GM21447 (cell line): ENCODE data around the gene ARID1A.

Source experiments
- ATAC-seq: cut with Tn5 transposase; IDR thresholded peaks from one replicate; pipeline ENCODE4 v1.9.1; 2021; ENCODE audit not compliant: unreplicated experiment

Gene ARID1A

GRCh38 chr1:26758358-26758757 lies 62.5 kb downstream of the ARID1A start:
- no peak for ATAC-seq

GRCh38 chr1:26759531-26759930 lies 63.7 kb downstream of the ARID1A start:
- no peak for ATAC-seq

GRCh38 chr1:26761217-26761616 lies 65.4 kb downstream of the ARID1A start:
- no peak for ATAC-seq

GRCh38 chr1:26767714-26768113 lies 71.9 kb downstream of the ARID1A start:
- ATAC-seq: no peak

- ATAC-seq: no peak
Measured at GRCh38 chr1:26768755-26769154, 72.9 kb downstream of the ARID1A start.

- ATAC-seq: no peak
Measured at GRCh38 chr1:26771285-26771642, 75.4 kb downstream of the ARID1A start.

GRCh38 chr1:26771643-26772321 lies 76.0 kb downstream of the ARID1A start:
- ATAC-seq: no peak

- no peak for ATAC-seq
Measured at GRCh38 chr1:26772687-26773086, 76.9 kb downstream of the ARID1A start.

GRCh38 chr1:26774462-26774861 lies 78.6 kb downstream of the ARID1A start:
- ATAC-seq: no peak

GRCh38 chr1:26775666-26776065 lies 79.9 kb downstream of the ARID1A start:
- ATAC-seq: no peak

- no peak for ATAC-seq
Measured at GRCh38 chr1:26779098-26779668, 83.4 kb downstream of the ARID1A start.

GRCh38 chr1:26780344-26780957 lies 84.6 kb downstream of the ARID1A start:
- no peak for ATAC-seq

GRCh38 chr1:26781206-26781825 lies 85.5 kb downstream of the ARID1A start:
- no peak for ATAC-seq

- no peak for ATAC-seq
Measured at GRCh38 chr1:26782521-26783212, 86.9 kb downstream of the ARID1A start.

- no peak for ATAC-seq
Measured at GRCh38 chr1:26783646-26784022, 87.8 kb downstream of the ARID1A start.

GRCh38 chr1:26784023-26784871 lies 88.4 kb downstream of the ARID1A start:
- no peak for ATAC-seq

- no peak for ATAC-seq
Measured at GRCh38 chr1:26784886-26785285, 89.1 kb downstream of the ARID1A start.

- ATAC-seq: no peak
Measured at GRCh38 chr1:26785611-26786436, 90.0 kb downstream of the ARID1A start.

GRCh38 chr1:26786437-26787380 lies 90.9 kb downstream of the ARID1A start:
- no peak for ATAC-seq
